Suppressor macrophage (primary cell): Measurements from ENCODE around the gene ANKRD37.
"Not testable (repeated sequence)": the region's sequence is repeated elsewhere in the genome, so short reads cannot be mapped to it uniquely, and the experiment has no call there.

Experiments
- DNase-seq, 4 experiments: peaks; one replicate each; pipeline ENCODE4 v3.0.0-alpha.2; 2020 to 2022
- total RNA-seq, 17 experiments: gene quantifications; one replicate each; lab custom pipeline; 2026; ENCODE audit warnings: mixed read lengths in 6 of 17, inconsistent platforms in 3 of 17; lab: John Stamatoyannopoulos, UW

The ANKRD37 gene
- total RNA-seq: 2.1 to 5.8 (median 4.7) reads per million in 17 experiments

GRCh38 chr4:185396724-185397385, at the start of gene ANKRD37:
Gene ANKRD37, plus strand, starts transcription at chr4:185396841. Its CDS starts 83 bp downstream, at chr4:185396924.
- peak in 2 of 4 experiments; percentile 22 to 33 for DNase-seq

GRCh38 chr4:185346975-185347601, 49.6 kb upstream of the ANKRD37 start:
- no peak for DNase-seq

- no peak for DNase-seq
These were observed 45.0 kb upstream of the ANKRD37 start for GRCh38 chr4:185351691-185352090.

GRCh38 chr4:185352202-185352601, 44.4 kb upstream of the ANKRD37 start:
- DNase-seq: no peak

DNA sequence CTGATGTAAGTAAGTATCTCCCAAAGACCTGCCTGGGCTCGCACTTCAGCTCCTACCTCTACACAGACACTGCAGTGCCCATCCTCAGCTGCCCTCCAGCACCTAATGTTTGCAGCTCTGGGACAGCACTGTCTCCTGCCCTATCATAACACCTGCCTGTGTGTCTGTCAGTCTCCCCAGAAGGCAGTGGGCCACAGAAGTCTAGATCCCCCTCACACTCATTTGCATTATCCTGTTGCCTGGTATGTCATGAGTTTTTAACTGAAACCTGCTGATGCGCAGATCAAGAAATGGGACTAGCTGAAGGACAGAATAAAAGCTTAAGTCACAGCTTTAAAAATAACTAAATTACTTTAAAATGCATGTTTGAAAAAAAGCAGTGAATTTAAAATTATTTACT, 43.9 kb upstream of the ANKRD37 start:
- no peak for DNase-seq

DNA sequence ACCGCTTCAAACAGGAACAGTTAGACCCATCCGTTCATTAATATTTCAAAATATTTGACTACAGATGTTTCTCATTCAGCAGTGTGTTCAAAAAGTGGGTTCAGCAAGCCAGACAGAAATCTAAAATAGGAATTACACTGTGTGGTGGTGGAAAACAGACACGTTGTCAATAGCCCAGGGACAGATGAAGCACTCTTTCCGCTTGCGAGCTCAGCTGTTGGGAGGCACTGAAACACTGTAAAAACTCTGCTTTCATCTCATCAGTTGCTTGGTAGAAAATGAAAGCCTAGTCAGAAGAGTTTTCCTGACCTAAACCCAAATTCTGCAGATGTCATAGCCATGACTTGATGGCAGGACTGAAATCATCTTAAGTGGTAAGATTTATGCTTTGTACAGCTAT, 39.4 kb upstream of the ANKRD37 start:
- DNase-seq: no peak

DNA sequence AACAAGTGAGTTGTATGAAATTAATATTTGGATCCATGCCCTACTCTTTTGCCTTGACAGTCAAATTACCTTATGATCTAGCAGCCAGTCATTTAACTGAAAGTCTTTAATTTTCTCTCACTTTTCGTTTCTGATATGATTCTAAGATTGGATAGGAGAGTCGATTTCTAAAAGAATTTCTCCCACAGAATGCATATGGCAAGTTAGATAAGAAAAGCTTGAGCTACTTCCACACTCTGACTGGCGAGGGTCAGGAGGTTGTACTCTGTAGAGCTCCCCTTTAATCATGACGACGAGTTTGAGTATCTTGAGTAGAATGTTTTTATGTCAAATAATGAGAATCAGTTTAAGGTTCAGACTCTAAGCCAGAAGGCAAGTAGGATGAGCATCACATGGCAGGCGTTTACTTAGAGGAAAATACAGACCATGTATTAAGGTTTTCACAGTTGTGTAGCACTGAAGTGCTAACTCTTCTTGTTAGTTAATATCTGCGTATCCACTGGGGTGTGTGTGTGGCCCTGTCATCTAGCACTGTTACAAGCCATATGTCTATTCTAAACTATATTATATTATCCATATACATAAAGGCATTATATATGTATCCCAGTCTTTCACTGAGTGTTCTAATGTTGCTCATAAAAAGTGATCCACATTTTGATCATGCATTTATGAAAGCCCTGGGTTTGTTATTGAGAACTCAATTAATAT, 38.8 kb upstream of the ANKRD37 start:
- DNase-seq: no peak

DNA sequence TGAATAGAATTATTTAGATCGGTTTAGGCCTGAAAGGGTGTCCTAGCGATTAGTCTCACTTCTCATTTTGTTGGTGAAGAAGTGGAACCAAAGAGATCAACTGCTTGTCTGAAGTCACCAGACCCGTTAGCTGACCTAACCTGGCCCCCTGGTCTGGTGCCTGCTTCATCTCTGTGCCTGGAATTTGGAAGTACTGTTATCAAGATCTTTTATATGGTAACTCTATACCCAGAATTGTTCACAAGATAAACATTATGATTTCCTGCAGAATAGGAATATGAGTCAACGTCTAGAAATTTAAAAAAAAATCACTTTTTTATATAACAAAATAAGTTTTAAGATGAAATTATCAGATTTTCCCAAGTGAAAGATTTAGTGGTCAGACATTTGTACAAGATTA, 38.1 kb upstream of the ANKRD37 start:
- DNase-seq: peak in 1 of 4 experiments; percentile 6

DNA sequence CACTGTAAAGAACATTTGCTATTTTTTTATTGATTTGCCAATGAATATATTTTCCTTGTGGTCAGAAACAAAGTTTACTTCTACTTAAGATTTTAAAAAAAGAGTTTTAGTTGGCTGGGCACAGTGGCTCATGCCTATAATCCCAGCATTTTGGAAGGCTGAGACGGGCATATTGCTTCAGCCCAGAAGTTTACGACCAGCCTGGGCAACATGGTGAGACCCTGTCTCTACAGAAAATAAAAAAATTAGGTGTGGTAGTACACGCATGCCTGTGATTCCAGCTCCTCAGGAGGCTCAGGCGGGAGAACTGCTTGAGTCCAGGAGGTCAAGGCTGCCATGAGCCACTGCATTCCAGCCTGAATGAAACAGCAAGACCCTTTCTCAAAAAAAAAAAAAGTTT, 37.7 kb upstream of the ANKRD37 start:
- DNase-seq: no peak

DNA sequence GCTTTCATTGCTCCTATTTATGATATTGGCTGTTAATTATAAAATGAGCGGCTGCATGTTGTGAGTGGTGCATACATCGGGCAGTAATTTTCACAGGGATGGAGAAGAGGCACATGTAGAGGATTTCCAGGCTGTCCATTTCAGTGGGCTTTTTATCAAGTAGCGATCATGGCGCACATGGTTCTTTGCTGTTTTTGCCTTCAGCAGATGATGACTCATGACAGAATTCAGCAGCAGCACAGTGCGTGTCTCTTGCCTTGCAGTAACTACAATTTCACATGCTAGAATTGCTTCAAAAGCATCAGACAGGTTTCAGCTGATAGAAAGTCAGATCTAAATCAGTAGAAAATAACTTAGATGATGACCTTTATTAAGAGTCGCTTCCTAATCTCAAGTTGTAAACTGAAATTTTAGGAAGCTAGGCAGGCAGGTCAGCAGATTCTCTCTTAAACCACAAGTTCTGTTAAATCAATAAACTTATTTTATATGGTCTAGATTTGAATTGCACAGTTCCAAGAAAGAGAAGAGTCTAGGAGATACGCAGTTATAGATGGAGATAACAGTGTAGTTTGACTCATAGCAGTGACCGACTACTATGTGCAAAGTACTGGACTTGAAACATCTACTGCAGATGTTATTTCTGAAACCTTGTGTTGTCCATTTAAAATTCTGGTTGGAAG, 36.7 kb upstream of the ANKRD37 start:
- no peak for DNase-seq

DNA sequence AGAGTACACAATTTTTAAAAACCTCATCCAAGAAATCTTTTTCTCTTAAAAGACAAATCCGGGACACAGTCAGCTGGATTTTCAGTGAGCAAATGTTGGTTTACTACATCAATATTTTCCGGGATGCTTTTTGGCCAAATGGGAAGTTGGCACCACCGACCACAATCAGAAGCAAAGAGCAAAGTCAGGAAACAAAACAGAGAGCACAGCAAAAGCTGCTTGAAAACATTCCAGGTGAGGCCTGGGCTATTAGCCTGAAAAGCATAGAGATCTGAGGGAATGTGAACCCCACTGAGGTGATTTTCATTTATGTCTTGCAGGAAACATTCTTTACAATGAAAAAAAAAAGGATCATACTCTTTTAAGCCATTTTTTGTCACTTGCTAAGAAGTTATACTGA, 34.8 kb upstream of the ANKRD37 start:
- DNase-seq: no peak

DNA sequence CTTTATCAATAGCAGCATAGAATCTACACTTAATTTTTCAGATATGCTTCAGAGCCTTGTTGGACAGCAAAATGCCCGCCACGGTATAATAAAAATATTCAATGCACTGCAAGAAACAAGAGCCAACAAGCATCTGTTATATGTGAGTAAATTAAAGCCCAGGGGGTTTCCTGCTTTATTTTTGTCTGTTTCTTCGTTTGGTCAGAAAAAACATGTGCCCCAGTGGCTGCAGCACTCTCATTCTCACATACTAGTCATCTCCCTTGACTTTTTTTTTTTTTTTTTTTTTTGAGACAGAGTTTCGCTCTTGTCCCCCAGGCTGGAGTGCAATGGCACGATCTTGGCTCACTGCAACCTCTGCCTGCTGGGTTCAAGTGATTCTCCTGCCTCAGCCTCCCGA, 34.1 kb upstream of the ANKRD37 start:
- not testable (repeated sequence) for DNase-seq

GRCh38 chr4:185363251-185363650, 33.4 kb upstream of the ANKRD37 start:
- no peak for DNase-seq

DNA sequence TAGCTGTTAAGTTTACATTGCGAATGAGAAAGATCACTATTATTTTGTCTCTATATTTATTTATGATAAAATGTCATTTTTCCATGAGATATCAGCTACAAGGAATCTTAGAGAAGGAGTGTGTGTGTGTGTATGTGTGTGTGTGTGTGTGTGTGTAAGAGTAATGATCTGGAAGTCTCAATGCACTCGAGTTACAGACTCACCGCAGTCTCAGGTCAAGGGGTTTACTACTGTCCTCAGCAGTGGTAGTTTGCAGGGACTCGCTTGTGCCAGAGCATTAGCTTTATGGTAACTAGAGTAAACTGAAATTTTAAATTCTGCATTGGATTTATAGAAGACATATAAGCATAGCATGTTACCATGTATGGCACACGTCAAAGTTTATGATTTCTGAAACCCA, 31.8 kb upstream of the ANKRD37 start:
- DNase-seq: no peak

GRCh38 chr4:185369731-185370130, 26.9 kb upstream of the ANKRD37 start:
- no peak for DNase-seq

- no peak for DNase-seq
These were observed 26.2 kb upstream of the ANKRD37 start for GRCh38 chr4:185370268-185370949.

DNA sequence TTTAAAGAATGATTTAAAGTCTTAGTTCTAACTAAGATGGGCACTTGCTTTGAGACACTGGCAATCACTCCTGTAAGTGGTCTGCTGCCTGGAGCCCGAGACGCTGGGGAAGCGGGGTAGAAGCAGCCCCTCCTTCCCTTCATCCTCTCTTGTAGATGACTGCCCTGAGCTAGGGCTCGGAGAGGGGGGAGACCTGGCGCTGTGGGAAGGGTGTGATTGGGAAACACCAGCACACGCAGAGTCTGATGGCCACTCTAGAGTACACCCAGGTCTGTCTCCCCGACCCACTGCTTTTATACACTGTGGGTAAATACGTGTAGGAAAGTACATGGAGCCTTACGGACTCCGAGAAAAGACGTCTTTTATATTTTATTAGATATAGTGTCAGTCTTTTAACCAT, 24.9 kb upstream of the ANKRD37 start:
- no peak for DNase-seq

- DNase-seq: no peak
These were observed 22.6 kb upstream of the ANKRD37 start for GRCh38 chr4:185374027-185374426.

- DNase-seq: no peak
These were observed 22.1 kb upstream of the ANKRD37 start for GRCh38 chr4:185374573-185374972.

DNA sequence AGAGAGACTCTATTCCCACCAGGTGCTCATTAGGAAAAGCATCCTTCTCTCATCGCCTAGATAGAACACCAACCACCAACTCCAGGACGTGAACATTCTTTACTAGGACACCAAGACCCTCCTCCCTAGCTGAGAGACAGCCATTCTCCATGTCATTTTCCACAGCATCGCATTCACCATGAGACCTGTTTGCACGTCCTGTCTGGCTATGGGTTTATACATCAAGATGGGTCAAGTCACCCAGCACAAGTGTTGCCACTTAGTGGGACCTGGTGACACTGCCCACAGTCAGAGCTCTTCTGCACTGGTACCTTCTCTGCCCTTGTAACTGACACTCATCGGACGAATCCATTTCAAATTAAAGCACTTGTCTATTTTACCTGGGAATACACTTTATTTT, 18.4 kb upstream of the ANKRD37 start:
- no peak for DNase-seq

DNA sequence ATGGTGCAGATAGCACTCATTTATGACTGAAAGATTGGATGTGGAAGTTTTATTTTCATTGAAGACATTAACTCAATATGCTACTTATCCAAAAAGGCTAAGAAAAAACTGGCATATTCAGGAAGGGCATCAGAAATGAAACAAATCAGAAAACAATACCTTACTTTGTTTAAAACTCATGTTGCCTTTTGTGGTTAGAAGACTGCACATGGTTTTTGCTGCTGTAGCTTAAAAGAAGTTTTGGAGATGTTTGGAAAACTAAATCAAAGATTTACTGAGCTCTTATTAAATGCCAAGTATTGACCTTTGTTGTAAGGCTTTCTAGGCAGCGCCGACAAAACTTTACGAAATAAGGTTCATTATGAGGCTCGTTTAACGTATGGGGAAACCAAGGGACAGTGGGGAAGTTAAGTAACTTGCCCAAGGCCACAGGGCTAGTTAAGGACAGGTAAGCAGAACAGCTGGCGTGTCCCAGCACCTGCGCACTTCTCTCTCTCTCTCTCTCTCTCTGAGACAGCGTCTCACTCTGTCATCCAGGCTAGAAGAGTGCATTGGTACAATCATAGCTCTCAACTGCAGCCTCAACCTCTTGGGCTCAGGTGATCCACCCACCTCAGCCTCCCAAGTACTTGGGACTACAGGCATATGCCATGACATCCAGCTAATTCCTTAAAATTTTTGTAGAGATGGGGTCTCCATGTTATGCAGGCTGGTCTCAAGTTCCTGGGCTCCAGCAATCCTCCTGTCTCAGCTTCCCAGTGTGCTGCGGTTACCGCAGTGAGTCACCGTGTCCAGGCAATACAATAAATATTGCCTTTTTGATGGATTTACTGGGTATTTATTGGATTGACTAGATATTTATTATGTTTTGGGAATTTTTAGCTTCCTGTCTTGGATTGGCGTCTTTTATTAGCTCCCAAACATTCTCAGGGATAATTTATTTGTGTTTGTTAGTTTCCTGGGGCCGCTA, 17.0 kb upstream of the ANKRD37 start:
- DNase-seq: no peak
